Measurements from ENCODE around the gene BTG1. TPM values are rescaled to one million over a fixed set of nuclear protein-coding genes. Genes with fewer than 3 reads are reported as not detected.

Gene BTG1
- total RNA-seq, 1 donor from 2014 or later: 66.9 TPM

DNA sequence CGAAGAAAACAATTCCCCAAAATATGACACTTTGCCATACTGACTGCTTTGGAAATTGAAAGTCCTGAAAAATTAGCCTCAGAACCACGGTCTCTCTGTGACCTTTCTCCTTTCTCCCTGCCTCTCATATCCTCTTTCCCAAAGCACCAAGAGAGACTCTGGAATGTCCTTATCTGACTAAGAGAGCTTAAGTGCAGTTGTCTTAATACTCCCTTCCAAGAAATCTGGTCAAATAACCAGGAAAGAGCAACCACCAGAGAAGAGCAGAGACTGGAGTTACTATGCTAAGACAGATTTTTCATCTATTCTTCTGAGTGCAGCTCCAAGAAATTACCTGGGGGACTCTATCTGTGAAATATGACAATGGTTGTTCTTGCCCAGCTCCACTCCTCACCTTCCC, 10.5 kb upstream of the BTG1 start:
- DNase-seq (ENCODE audit: missing footprints) (no peak), ATAC-seq (no peak)
- intact Hi-C loops (cut with DNase I): no loop called here

DNA sequence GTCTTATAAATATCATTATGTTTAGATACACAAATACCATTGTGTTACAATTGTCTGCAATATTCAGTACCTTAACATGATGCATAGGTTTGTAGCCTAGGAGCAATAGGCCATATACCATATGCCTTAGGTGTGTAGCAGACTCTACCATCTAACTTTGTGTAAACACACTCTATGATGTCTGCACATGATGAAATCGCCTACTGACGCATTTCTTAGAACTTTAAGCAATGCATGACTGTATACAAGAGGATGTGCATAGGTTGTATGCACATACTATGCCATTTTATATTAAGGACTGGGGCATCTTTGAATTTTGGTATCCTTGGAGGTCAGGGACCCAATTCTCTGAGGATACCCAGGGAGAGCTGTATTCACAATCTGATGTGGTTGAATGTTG, 10.1 kb upstream of the BTG1 start:
- intact Hi-C loops (cut with DNase I): no loop called here
- ATAC-seq: no peak
- DNase-seq (ENCODE audit: missing footprints): no peak

DNA sequence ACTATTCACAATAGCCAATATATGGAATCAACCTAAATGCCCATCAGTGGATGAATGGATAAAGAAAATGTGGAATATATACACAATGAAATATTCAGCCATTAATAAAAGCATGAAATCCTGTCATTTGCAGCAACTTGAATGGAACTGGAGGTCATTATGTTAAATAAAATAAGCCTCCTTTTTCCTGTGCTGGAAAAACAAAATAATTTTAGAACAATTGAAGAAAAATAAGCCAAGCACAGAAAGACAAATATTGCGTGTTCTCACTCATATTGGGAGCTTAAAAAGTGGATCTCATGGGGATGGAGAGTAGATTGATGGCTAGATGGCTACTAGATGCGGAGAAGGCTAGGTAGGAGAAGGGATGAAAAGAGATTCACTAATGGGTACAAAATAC, 6.3 kb upstream of the BTG1 start:
- ATAC-seq (no peak), DNase-seq (ENCODE audit: missing footprints) (no peak)
- intact Hi-C loops (cut with DNase I): no loop called here

DNA sequence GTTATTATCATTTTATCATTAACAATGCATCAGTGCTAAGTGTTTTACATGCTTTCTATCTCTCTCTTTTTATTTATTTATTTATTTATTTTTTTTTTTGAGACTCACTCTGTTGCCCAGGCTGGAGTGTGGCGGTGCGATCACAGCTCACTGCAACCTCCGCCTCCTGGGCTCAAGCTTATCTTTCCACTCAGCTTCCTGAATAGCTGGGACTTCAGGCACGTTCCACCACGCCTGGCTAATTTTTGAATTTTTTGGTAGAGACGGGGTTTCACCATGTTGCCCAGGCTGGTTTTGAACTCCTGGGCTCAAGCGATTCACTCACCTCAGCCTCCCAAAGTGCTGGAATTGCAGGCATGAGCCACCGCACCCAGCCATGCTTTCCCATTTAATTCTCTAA, 3.9 kb upstream of the BTG1 start:
- ATAC-seq: no peak
- DNase-seq (ENCODE audit: missing footprints): no peak
- intact Hi-C loops (cut with DNase I): loop anchor here (5.0 kb wide), 5 partner anchors 253 to 767 kb away; no protein-coding TSS in a partner anchor

DNA sequence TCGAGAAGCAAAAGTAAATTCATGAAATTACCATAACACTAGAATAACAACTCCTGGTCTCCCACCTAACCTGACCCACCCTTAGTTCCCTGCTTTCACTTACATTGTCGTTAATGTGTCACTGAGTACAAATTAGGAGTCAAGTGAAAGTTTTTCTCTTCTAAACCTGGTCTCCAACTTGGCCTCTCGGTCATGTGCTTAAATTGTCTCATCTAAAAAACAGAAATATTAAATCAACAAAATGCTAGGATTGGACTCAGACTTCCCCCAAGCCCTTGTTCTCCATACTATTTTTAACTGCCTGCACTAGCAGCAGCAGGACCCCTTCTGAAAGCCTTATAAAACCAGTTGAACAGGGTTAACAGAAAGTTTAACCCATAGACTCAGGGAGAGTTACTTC, 1.8 kb upstream of the BTG1 start:
- ATAC-seq: no peak
- intact Hi-C loops (cut with DNase I): loop anchor here (2.0 to 5.0 kb wide), 6 partner anchors 255 to 765 kb away; no protein-coding TSS in a partner anchor
- DNase-seq (ENCODE audit: missing footprints): no peak

DNA sequence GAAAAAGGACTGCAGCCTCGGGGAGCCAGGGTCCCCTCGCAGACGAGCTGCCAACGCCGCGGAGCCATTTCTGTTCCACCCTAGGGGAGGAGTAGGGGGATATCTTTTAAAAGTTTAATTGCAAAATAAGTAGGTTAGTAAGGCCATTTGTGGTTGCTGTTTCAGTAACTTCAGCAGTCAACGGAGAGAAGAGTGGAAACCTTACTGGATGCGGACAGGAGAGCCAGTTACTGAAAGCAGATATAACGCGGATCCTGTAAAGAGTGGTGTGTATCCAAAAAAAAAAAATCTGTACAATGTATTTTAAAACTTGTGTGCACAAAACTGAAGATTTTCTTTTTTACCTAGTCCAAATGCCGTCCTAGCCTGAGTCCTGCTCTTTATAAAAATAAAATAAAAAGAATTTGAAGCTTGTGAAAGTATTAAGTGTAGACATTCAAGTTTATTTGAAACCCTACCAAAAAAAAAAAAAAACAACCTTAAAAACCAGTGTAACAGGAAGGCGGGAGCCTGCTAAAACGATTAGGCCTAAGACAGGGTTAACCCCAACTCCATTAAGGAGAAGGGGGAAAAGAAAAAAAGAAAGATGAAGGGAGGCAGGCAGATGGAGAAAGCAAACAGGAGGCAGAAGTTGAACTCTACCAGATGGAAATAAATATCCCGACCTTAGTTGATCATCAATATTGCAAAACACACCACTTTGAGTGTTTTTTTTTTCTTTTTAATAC, 1.0 kb upstream of the BTG1 start:
- intact Hi-C loops (cut with DNase I): loop anchor here (2.0 to 5.0 kb wide), 6 partner anchors 256 to 764 kb away; no protein-coding TSS in a partner anchor
- DNase-seq (ENCODE audit: missing footprints): no peak
- ATAC-seq: no peak

DNA sequence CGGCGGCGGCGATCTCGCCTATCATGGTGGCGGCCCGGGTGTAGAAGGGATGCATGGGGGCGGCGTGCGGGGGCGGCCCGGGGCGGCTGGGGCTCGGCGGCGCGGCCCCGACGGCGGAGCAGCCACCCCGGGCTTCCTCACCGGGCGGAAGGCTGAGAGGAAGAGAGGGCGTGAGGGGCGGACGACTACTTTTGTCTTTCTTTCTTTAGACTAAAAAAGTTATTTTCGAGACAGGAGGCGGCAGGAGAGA, 240 bp downstream of the BTG1 start:
- intact Hi-C loops (cut with DNase I): loop anchor here (2.0 to 5.0 kb wide), 6 partner anchors 99 to 763 kb away; no protein-coding TSS in a partner anchor
- DNase-seq (ENCODE audit: missing footprints): no peak
- ATAC-seq: peak; percentile 1

DNA sequence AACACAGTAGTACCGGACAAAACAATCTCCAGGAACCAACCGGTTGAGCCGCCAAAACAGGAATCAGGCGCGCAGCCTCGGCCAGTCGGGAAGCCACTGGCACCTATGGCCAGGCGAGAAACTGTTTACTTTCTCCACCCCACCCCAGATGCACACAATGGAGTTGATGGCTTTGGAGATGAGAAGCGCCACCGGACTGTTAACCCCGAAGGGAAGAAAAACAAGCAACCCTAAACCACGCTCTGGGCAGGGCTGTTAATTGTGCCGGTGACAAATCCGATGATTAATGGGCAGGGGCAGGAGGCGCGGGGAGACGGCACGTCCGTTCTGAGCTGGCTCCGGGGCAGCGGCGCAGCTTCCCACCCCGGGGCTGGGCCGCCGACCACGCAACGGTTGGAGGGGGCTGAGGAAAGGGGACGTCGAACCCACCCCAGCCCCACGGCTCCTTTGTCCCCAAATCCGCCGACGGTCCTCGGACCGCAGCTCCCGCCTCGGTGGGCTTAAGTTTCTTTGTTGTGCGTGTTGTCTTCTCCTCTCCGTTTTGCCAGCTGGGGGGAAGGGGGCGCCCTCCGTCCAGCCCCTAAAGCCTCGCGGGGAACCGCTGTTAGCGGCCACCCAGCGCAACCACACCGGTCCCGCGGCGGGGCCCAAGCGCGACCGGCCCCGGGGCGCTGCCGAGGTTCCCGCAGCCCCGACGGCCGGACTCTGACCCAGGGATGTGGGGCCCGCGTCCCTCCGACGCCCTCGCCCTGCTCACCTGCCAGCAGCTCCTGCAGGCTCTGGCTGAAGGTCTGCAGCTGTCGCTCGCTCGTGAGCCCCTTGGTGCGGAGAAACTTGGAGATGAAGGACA, 790 bp downstream of the BTG1 start:
- ATAC-seq: no peak
- peak; percentile 79 for DNase-seq (ENCODE audit: missing footprints)
- intact Hi-C loops (cut with DNase I): loop anchor here (1.0 to 5.0 kb wide), 9 partner anchors 100 to 763 kb away; no protein-coding TSS in a partner anchor

DNA sequence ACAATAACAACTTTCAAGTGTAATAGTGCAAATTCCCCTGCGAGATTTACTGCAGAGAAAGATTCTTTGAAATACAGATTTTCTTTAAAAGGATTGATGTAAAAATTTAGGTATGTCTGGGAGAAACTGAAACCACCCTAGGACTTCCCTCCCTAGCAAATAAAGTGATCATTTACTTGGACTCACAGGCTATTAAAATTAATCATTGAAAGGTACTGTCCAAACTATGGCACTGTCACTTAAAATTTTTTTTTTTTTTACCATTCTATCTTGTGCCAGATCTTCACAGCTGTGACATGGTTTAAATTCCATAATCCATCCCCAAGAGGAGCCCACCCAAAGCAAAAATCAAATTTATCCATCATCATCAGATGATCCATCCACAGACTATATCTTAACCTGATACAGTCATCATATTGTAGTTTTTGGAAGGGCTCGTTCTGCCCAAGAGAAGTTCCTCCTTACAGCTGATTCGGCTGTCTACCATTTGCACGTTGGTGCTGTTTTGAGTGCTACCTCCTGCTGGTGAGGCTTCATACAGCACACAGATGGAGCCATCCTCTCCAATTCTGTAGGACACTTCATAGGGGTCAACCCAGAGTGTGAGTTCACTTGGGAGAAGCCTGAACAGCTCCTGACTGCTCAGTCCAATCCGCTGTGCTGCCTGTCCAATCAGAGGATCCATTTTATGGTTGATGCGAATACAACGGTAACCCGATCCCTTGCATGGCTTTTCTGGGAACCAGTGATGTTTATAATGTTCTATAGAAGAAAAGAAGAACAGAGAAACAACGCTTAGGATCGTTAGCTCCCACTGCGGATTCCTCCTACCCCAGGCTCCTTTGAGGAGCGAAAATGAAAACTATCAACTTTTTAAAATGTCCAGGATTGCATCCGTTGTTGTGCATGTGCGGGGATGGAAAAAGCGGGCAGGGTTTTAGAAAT, 1.7 kb downstream of the BTG1 start:
- DNase-seq (ENCODE audit: missing footprints) (peak; percentile 66), ATAC-seq (peak; percentile 61)
- intact Hi-C loops (cut with DNase I): loop anchor here (1.0 to 5.0 kb wide), 4 partner anchors 101 to 332 kb away; no protein-coding TSS in a partner anchor

DNA sequence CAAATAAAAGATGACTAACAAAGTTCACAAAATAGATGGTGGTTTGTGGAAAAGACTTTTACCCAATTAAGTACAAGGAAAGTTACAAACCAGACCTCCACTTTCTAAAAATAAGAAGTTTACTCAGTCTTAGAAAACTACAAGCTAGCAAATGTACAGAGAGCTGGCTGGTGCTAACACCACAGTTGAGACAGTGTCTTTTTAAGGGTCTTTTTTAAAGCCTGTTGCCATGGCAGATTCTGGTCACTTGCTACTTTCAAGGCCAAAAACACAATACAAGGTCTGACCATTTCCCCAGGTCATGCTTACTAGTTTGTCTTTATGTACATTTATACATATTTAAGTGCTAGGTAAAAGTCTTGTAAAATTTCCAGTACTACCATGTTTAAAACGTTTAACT, 2.4 kb downstream of the BTG1 start:
- DNase-seq (ENCODE audit: missing footprints): no peak
- no peak for ATAC-seq
- intact Hi-C loops (cut with DNase I): loop anchor here (5.0 kb wide), 2 partner anchors 106 to 161 kb away; no protein-coding TSS in a partner anchor

DNA sequence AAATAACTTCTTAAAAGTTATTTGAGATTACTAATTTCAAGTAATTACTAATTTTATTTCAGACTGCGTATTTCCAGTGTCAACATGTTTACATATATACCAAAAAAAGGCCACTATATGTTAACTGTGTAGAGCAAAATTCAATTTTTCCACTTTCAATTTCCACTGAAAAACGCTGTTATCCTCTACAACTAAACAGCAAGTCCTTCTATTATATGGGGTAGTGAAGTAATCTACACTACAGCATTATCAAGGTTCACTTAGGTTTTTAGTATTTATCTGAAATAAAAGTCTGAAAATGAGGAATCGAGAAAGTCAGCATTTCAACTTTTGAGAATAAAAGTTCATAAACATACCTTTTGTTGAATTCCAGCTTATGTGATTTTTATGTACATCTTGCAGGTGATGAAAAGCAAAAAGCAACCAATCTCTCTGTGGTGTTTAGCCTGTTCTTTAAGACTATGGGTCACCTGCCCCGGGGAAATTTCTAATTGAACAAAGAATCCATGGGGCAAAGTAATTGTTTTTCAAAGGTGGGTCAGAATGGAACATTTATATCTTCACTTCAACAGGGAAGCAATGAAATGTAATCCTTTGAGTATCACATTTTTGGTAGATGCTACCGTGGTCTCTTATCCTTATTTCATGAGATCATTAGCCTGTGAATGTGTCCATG, 3.3 kb downstream of the BTG1 start:
- DNase-seq (ENCODE audit: missing footprints) (no peak), ATAC-seq (no peak)
- intact Hi-C loops (cut with DNase I): loop anchor here (5.0 kb wide), 2 partner anchors 105 to 160 kb away; no protein-coding TSS in a partner anchor

DNA sequence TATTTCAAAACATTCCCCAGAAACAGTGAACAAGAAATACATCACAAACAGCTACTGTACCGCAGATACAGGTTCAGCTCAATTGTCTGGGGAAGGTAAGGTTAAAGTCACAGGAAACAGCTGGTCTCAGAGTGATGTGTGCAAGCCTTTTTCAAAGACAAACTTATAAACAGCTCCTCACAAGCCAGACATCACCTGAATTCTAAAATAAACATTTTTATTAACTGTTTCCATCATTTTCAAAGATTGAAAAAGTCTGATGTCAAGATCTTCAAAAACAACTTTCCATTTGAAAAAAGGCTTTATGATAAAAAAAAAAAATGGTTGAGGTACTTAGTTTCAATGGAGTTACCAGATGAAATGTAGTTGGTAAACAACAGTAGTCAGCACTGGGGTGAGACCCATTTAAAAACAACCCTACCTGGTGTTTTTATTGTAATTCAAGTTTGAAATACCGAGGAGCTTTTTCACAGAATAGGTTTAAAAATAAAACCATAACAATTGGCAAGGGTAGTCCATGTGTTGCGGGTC, 4.0 kb downstream of the BTG1 start:
- intact Hi-C loops (cut with DNase I): loop anchor here (5.0 kb wide), 2 partner anchors 104 to 159 kb away; no protein-coding TSS in a partner anchor
- DNase-seq (ENCODE audit: missing footprints) (no peak), ATAC-seq (no peak)

DNA sequence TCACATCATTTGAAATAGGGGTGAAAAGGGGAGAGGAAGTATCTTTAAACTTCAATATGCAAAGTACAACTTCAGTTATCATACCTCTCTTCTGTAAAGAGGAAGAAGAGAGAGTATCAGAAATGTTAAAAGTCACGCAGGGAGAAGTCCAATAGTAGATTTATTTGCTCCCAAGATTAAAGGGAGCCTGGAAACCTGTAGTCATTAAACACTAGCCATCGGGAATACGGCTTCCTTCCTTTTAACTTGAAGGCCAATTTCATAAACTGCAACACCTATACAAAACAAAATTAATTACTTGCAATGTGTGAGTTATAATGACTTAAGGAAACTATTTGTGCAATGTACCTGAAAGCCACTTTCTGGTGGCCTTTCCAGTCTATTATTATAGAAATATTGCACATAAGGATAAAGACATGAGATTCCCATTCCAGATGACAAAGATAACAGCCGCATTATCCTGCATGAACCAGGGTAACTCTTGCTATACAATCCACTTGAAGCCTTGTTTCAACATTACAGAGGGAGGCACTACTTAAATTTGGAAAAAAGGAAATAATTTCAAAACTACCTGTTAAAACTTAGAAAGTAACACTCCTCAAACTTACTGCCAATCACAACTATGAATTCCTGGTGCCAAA, 4.6 kb downstream of the BTG1 start:
- ATAC-seq: no peak
- no peak for DNase-seq (ENCODE audit: missing footprints)
- intact Hi-C loops (cut with DNase I): loop anchor here (5.0 kb wide), 2 partner anchors 104 to 159 kb away; no protein-coding TSS in a partner anchor

DNA sequence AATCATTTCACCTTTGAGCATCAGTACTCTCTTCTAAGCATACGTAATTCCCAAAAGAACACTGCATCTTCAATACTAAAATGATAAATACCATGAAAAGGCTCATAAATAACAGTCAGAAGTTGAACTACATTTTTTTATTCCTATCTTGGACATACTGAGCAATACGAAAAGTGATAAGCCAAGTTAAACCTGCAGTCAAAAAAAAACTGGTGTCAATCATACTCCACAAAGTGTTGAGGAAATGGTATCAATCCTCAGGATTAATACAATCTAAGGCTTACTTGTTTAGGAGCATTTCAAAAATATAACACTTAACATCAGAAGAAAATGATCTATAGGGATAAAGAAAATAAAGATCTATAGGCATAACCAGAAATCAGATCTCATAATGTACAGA, 5.5 kb downstream of the BTG1 start:
- ATAC-seq (no peak), DNase-seq (ENCODE audit: missing footprints) (no peak)
- intact Hi-C loops (cut with DNase I): loop anchor here (5.0 kb wide), 2 partner anchors 103 to 158 kb away; no protein-coding TSS in a partner anchor

DNA sequence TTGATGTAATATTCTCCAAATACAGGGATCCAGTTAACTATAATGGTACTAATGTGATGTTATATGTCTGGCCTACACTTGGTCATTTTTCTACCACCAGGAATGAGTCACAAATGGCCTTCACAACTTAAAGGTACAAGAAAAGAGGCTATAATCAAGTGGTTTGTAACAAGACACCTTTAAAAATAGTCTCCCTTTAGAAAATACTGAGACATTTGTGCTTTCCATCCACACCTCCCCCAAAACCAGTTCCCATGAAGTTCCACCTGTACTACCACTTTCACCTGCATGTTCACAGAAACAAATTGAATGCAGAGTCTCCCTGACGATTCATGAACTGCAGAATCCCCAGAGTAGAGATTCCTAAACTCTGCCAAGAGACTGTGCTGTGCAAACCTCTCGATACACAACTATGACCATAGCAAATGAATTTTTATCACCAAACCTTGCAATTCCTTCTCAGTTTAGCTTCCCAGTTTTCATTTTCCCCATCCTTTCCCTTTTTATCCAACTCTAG, 6.0 kb downstream of the BTG1 start:
- ATAC-seq (no peak), DNase-seq (ENCODE audit: missing footprints) (no peak)

DNA sequence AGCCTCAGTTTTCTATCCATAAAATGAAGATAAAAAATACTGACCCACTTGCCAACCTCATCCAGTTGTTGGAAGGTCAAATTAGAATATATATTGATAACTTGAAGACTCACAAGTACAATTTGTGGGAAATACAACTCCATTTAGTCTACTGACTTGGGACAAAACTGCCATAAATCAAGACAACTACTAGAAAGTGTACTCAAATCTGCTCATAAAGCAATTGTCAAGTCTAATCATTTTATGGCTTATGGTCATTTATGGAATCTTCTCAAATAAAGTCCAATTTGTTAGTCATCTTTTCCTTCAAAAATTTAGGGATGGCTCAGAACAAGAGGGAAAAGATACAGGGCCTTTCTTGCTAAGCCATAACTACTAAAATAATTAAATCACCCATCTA, 7.0 kb downstream of the BTG1 start:
- ATAC-seq (no peak), DNase-seq (ENCODE audit: missing footprints) (no peak)
- intact Hi-C loops (cut with DNase I): loop anchor here (5.0 kb wide), 1 partner anchor 61 kb away; no protein-coding TSS in a partner anchor

More for the DNA sequence above, 6.0 kb downstream of the BTG1 start:
- intact Hi-C loops (cut with DNase I): loop anchor here (5.0 kb wide), 3 partner anchors 62 to 157 kb away; no protein-coding TSS in a partner anchor

DNA sequence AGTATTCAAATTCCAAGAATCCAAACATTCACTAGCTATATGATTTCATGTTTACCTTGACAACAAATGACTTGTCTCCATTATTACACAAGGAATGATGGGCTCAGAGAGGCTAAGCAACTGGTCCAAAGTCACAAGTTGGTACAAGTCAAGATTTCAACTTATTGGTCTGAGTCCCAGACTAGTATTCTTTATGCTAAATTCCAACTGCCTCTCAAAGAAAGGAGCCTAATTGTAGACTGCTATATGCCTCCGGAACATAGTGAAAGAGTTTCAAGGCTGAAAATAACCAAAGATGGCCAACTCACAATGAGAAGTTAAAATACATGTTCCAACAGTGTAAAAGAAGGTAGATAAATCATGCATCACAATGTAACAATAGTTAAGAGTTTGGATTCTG, 7.5 kb downstream of the BTG1 start:
- no peak for ATAC-seq
- intact Hi-C loops (cut with DNase I): loop anchor here (5.0 kb wide), 1 partner anchor 61 kb away; no protein-coding TSS in a partner anchor
- no peak for DNase-seq (ENCODE audit: missing footprints)

Measured in Right ventricle myocardium inferior (tissue), 1 donor.